Breast epithelium (tissue), 4 donors: ENCODE data around the gene AKTIP. TPM values are rescaled to one million over a fixed set of nuclear protein-coding genes. Genes with fewer than 3 reads are reported as not detected.

Source experiments
- DNase-seq, 2 donors: peaks; one replicate each; pipeline ENCODE4 v3.0.0-alpha.2; 2019; ENCODE audit warnings: low spot score in 2 of 2
- H3K27ac ChIP-seq, 2 donors: fragments of 200-600 bp; sonication (generic) in 1 of 2; one replicate each; pipeline ENCODE4 v1.5.1; 2016 to 2019; ENCODE audit warnings: mild to moderate bottlenecking in 1 of 2
- H3K27me3 ChIP-seq, 2 donors: fragments of 200-600 bp; sonication (generic) in 1 of 2; one replicate each; pipeline versions ENCODE4 v1.5.1 to v1.6.0; 2017 to 2019; ENCODE audit warnings: control low read depth in 1 of 2, mild to moderate bottlenecking in 1 of 2
- H3K36me3 ChIP-seq: fragments of 200-600 bp; one replicate; pipeline ENCODE4 v1.5.1; 2019
- H3K4me1 ChIP-seq, 2 donors: fragments of 200-600 bp; sonication (generic); one replicate each; pipeline ENCODE4 v1.5.1; 2016 to 2019; ENCODE audit warnings: control low read depth in 1 of 2
- H3K4me3 ChIP-seq, 3 donors: fragments of 200-600 bp; sonication (generic); 1 replicate in 2 of 3; 2 replicates in 1 of 3; pipeline ENCODE4 v1.5.1; 2016 to 2019; ENCODE audit warnings: mild to moderate bottlenecking in 3 of 3, moderate library complexity in 2 of 3
- H3K9me3 ChIP-seq, 2 donors: fragments of 200-600 bp; sonication (generic) in 1 of 2; one replicate each; pipeline ENCODE4 v1.5.1; 2016 to 2019; ENCODE audit warnings: control low read depth in 1 of 2
- CTCF ChIP-seq, 3 donors: fragments of 450-650 bp; IDR thresholded peaks; one replicate each; pipeline ENCODE4 v1.5.1; 2016 to 2017; ENCODE audit warnings: antibody characterized with exemption in 3 of 3, mild to moderate bottlenecking in 3 of 3, moderate library complexity in 3 of 3
- POLR2A ChIP-seq: fragments of 450-650 bp; IDR thresholded peaks from one replicate; pipeline ENCODE4 v1.6.1; 2016; ENCODE audit warnings: antibody characterized with exemption, mild to moderate bottlenecking, moderate library complexity
- POLR2AphosphoS5 ChIP-seq, 3 donors: sonication (generic); formaldehyde crosslinking; IDR thresholded peaks; one replicate each; pipeline ENCODE4 v1.6.1; 2017; ENCODE audit warnings: antibody characterized with exemption in 3 of 3
- intact Hi-C: fragments of 100-400 bp; cut with DNase I; formaldehyde crosslinking; loops from one replicate; pipeline ENCODE4 v1.15.1; 2023; ENCODE audit warnings: low total_unique reads
- total RNA-seq, 3 donors: library from RNA; depleted of rRNA; stranded (reverse); fragments of >200 nt; gene quantifications; one replicate each; pipeline ENCODE4 v1.1.0, GENCODE V29; 2016

AKTIP gene
- total RNA-seq, 3 donors from 2014 or later = 39.3 to 56.3 (median 45.3) TPM

GRCh38 chr16:53530741-53531140, 27.7 kb upstream of the AKTIP start:
- no peak for TF ChIP-seq POLR2AphosphoS5 (IDR thresholded peaks at IDR 0.05)
- DNase-seq = no peak
- no peaks in the 10 kb centered on the region for H3K4me1 ChIP-seq
- H3K27me3 ChIP-seq = no peaks in the 10 kb centered on the region
- no peak overlapping the region for H3K27ac ChIP-seq
- peaks cover 0 to 3% of the 10 kb centered on the region in 2 donors for H3K9me3 ChIP-seq
- H3K36me3 ChIP-seq = no peaks in the 10 kb centered on the region
- no peak overlapping the region for H3K4me3 ChIP-seq
- intact Hi-C loops = no loop called here

- Histone ChIP-seq H3K9me3 (peaks cover 0 to 3% of the 10 kb centered on the region in 2 donors), H3K36me3 (no peaks in the 10 kb centered on the region), H3K27ac (no peak overlapping the region), H3K4me1 (no peaks in the 10 kb centered on the region), H3K4me3 (no peak overlapping the region), H3K27me3 (no peaks in the 10 kb centered on the region)
- intact Hi-C loops = no loop called here
- no peak for DNase-seq
- no peak for TF ChIP-seq CTCF (IDR thresholded peaks at IDR 0.05)
- TF ChIP-seq POLR2A = no peak
- no peak for TF ChIP-seq POLR2AphosphoS5 (IDR thresholded peaks at IDR 0.05)
Measured at GRCh38 chr16:53530046-53530445, 27.0 kb upstream of the AKTIP start.

- DNase-seq = no peak
- H3K27ac ChIP-seq = no peak overlapping the region
- H3K36me3 ChIP-seq = no peaks in the 10 kb centered on the region
- no peak overlapping the region for H3K4me3 ChIP-seq
- H3K9me3 ChIP-seq = peaks cover 0 to 3% of the 10 kb centered on the region in 2 donors
- intact Hi-C loops = no loop called here
- no peaks in the 10 kb centered on the region for H3K27me3 ChIP-seq
- TF ChIP-seq CTCF (IDR thresholded peaks at IDR 0.05) (no peak), POLR2A (no peak), POLR2AphosphoS5 (IDR thresholded peaks at IDR 0.05) (no peak)
- H3K4me1 ChIP-seq = no peaks in the 10 kb centered on the region
Measured at GRCh38 chr16:53529513-53529912, 26.5 kb upstream of the AKTIP start.

- TF ChIP-seq CTCF (IDR thresholded peaks at IDR 0.05) = no peak
- Histone ChIP-seq H3K4me1 (no peaks in the 10 kb centered on the region), H3K27me3 (no peaks in the 10 kb centered on the region), H3K4me3 (no peak overlapping the region), H3K9me3 (peaks cover 0 to 3% of the 10 kb centered on the region in 2 donors), H3K36me3 (no peaks in the 10 kb centered on the region), H3K27ac (no peak overlapping the region)
- intact Hi-C loops = no loop called here
- no peak for DNase-seq
Measured at GRCh38 chr16:53528797-53529196, 25.8 kb upstream of the AKTIP start.

- no peak for DNase-seq
- Histone ChIP-seq H3K27ac (no peak overlapping the region), H3K4me1 (no peaks in the 10 kb centered on the region), H3K9me3 (no peaks in the 10 kb centered on the region), H3K4me3 (no peak overlapping the region), H3K36me3 (no peaks in the 10 kb centered on the region), H3K27me3 (no peaks in the 10 kb centered on the region)
- intact Hi-C loops = no loop called here
- TF ChIP-seq CTCF (IDR thresholded peaks at IDR 0.05) (no peak), POLR2A (no peak), POLR2AphosphoS5 (IDR thresholded peaks at IDR 0.05) (no peak)
Measured at GRCh38 chr16:53523971-53524548, 21.1 kb upstream of the AKTIP start.
